NOMO-1 (cell line): ENCODE data around the gene SAMD4B.

Source experiments
- DNase-seq, 2 experiments: peaks; one replicate each; lab custom pipeline; 2025; ENCODE audit not compliant: unreplicated experiment in 2 of 2; lab: John Stamatoyannopoulos, UW

Gene SAMD4B

GRCh38 chr19:39407410-39407659 lies 65.1 kb downstream of the SAMD4B start:
- no peak for DNase-seq

- DNase-seq = no peak
Observed at GRCh38 chr19:39407660-39408391, 65.6 kb downstream of the SAMD4B start.

- DNase-seq = peak; percentile 38 to 46
Observed at GRCh38 chr19:39408392-39409207, 66.4 kb downstream of the SAMD4B start.

- DNase-seq = peak; percentile 52 to 76
Observed at GRCh38 chr19:39409208-39410016, 67.2 kb downstream of the SAMD4B start.

- peak; percentile 84 to 90 for DNase-seq
Observed at GRCh38 chr19:39410017-39410830, 68.0 kb downstream of the SAMD4B start.

GRCh38 chr19:39410831-39411080 lies 68.5 kb downstream of the SAMD4B start:
- no peak for DNase-seq

GRCh38 chr19:39411081-39411831 lies 69.0 kb downstream of the SAMD4B start:
- DNase-seq = peak in 1 of 2 experiments; percentile 69

GRCh38 chr19:39411832-39412099 lies 69.5 kb downstream of the SAMD4B start:
- DNase-seq = peak; percentile 85 to 92

GRCh38 chr19:39412100-39412866 lies 70.1 kb downstream of the SAMD4B start, which contains the start of gene PLEKHG2:
PLEKHG2 (plus strand) TSS chr19:39412669; CDS start chr19:39414087, 1,418 bp downstream.
- DNase-seq = peak; percentile 94 to 99

- DNase-seq = no peak
Observed at GRCh38 chr19:39412867-39413271, 70.6 kb downstream of the SAMD4B start.

GRCh38 chr19:39413272-39413910 lies 71.2 kb downstream of the SAMD4B start:
- no peak for DNase-seq

- DNase-seq = no peak
Observed at GRCh38 chr19:39413911-39414608, 71.8 kb downstream of the SAMD4B start.

GRCh38 chr19:39415111-39416046 lies 73.2 kb downstream of the SAMD4B start:
- no peak for DNase-seq

- no peak for DNase-seq
Observed at GRCh38 chr19:39416152-39417120, 74.2 kb downstream of the SAMD4B start.

- DNase-seq = no peak
Observed at GRCh38 chr19:39417463-39418181, 75.4 kb downstream of the SAMD4B start.

- DNase-seq = no peak
Observed at GRCh38 chr19:39419003-39419402, 76.8 kb downstream of the SAMD4B start.
